Transverse colon (tissue), 3 donors: ENCODE data around the gene SLC30A1.

Experiments used
- POLR2A ChIP-seq: fragments of 450-650 bp; IDR thresholded peaks from one replicate; pipeline ENCODE4 v1.6.1; 2016; ENCODE audit warnings: antibody characterized with exemption, mild to moderate bottlenecking, moderate library complexity
- TF ChIP-seq, protein P1 (sequence below), 5 experiments: fragments of 200-600 bp in 3 of 5; fragments of 450-650 bp in 2 of 5; sonication (generic) in 3 of 5; IDR thresholded peaks; 1 replicate in 2 of 5; 2 replicates in 3 of 5; pipeline ENCODE4 v1.5.1; 2016 to 2017; ENCODE audit warnings: antibody characterized with exemption in 5 of 5, inconsistent platforms in 3 of 5, mild to moderate bottlenecking in 2 of 5, moderate library complexity in 1 of 5

DNA sequence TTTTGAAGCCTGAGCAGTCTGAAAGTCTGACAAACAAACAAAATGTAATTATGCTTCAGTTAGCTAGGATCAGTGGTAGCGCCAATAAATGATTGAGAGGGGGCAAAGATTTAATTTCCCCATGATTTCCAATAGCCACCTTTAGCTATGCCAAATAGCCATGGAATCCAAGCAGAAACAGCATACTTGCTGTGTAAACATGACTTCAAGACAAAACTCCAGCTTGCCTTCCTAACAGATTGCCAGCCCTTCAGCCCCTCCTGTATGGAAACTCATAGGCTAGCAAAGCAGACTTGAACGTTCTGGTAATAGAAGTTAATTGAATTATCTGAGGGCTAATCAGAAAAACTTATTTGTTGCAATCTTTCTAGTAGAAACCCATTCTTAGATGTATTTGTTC lies 25.6 kb upstream of the SLC30A1 start:
- TF ChIP-seq POLR2A = no peak
- TF ChIP-seq, protein P1, sequence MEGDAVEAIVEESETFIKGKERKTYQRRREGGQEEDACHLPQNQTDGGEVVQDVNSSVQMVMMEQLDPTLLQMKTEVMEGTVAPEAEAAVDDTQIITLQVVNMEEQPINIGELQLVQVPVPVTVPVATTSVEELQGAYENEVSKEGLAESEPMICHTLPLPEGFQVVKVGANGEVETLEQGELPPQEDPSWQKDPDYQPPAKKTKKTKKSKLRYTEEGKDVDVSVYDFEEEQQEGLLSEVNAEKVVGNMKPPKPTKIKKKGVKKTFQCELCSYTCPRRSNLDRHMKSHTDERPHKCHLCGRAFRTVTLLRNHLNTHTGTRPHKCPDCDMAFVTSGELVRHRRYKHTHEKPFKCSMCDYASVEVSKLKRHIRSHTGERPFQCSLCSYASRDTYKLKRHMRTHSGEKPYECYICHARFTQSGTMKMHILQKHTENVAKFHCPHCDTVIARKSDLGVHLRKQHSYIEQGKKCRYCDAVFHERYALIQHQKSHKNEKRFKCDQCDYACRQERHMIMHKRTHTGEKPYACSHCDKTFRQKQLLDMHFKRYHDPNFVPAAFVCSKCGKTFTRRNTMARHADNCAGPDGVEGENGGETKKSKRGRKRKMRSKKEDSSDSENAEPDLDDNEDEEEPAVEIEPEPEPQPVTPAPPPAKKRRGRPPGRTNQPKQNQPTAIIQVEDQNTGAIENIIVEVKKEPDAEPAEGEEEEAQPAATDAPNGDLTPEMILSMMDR (IDR thresholded peaks at IDR 0.05) = no peak
